ENCODE data around the gene FABP3. TPM values are rescaled to one million over a fixed set of nuclear protein-coding genes. Genes with fewer than 3 reads are reported as not detected.

FABP3 gene
- total RNA-seq, 2 experiments from 2014 or later, result 0.62 TPM; not detected in 1

Other genes starting within 250 kb of the FABP3 start
- gene NKAIN1, start 133.2 kb downstream of the FABP3 start, total RNA-seq, result under 1 TPM; 0.57 to 0.97 TPM
- 10 to 100 TPM; 79.7 to 85.0 TPM for gene SNRNP40, start 76.3 kb downstream of the FABP3 start, total RNA-seq
- gene ZCCHC17, start 76.0 kb downstream of the FABP3 start, total RNA-seq, result 10 to 100 TPM; 23.6 to 24.4 TPM
- under 1 TPM in 1 of 2 experiments, not detected in 1; 0.14 TPM for gene SERINC2, start 40.1 kb upstream of the FABP3 start, total RNA-seq
- not detected for gene TINAGL1, start 203.4 kb upstream of the FABP3 start, total RNA-seq
- not detected for gene HCRTR1, start 244.6 kb upstream of the FABP3 start, total RNA-seq